WTC11 (cell line): ENCODE data around the gene SGPP1.

Source experiments
- CTCF ChIP-seq: fragments of 200-600 bp; IDR thresholded peaks from 2 replicates; pipeline ENCODE4 v1.8.0; 2022; ENCODE audit warnings: antibody characterized with exemption
- E2F4 ChIP-seq: sonication (generic); formaldehyde crosslinking; IDR thresholded peaks from 2 replicates; pipeline ENCODE4 v1.8.1; 2022; ENCODE audit warnings: low read depth, mild to moderate bottlenecking, moderate library complexity, missing genetic modification reagents, borderline replicate concordance
- E2F5 ChIP-seq: sonication (generic); formaldehyde crosslinking; IDR thresholded peaks from 2 replicates; pipeline ENCODE4 v1.8.1; 2022; ENCODE audit warnings: mild to moderate bottlenecking, moderate library complexity, missing genetic modification reagents
- SP1 ChIP-seq: sonication (generic); formaldehyde crosslinking; conservative IDR thresholded peaks from 2 replicates; pipeline ENCODE4 v1.8.1; 2022; ENCODE audit warnings: missing genetic modification reagents
- ZNF121 ChIP-seq: sonication (generic); formaldehyde crosslinking; IDR thresholded peaks from 2 replicates; pipeline ENCODE4 v1.8.0; 2023; ENCODE audit warnings: missing genetic modification reagents
- TF ChIP-seq, protein P1 (sequence below): sonication (generic); formaldehyde crosslinking; IDR thresholded peaks from 2 replicates; pipeline ENCODE4 v1.8.0; 2022; ENCODE audit warnings: mild to moderate bottlenecking, missing genetic modification reagents

- TF ChIP-seq ZNF121 (CRISPR knock-in tag) (no peak), CTCF (no peak), E2F5 (CRISPR knock-in tag) (no peak), E2F4 (CRISPR knock-in tag) (no peak), SP1 (CRISPR knock-in tag) (no peak)
- TF ChIP-seq, protein P1, sequence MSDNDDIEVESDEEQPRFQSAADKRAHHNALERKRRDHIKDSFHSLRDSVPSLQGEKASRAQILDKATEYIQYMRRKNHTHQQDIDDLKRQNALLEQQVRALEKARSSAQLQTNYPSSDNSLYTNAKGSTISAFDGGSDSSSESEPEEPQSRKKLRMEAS = no peak
Observed at GRCh38 chr14:63757211-63757610, 29.3 kb upstream of the SGPP1 start.
